Loucy (cell line): ENCODE measurements around the gene F2RL3.

Source experiments
- CTCF ChIP-seq: fragments of 200-600 bp; sonication (generic); conservative IDR thresholded peaks from 2 replicates; pipeline ENCODE4 v1.5.1; 2014; ENCODE audit warnings: mild to moderate bottlenecking, antibody characterized with exemption, low read length
- EZH2phosphoT487 ChIP-seq: fragments of 200-600 bp; IDR thresholded peaks from 2 replicates; pipeline ENCODE4 v1.6.1; 2018; ENCODE audit warnings: antibody characterized with exemption, mild to moderate bottlenecking, moderate library complexity, borderline replicate concordance

GRCh38 chr19:16846901-16847300 lies 41.9 kb upstream of the F2RL3 start:
- TF ChIP-seq CTCF (no peak), EZH2phosphoT487 (no peak)
